Fibroblast of mammary gland (primary cell): ENCODE data around the gene ZSCAN22.

Experiments
- DNase-seq: peaks from one replicate; pipeline ENCODE4 v3.0.0-alpha.2; 2010; ENCODE audit warnings: low read depth
- H3K4me3 ChIP-seq: 2 replicates; pipeline ENCODE4 v1.5.1; 2011; ENCODE audit warnings: low read depth, mild to moderate bottlenecking, low read length, moderate library complexity; ENCODE audit not compliant: control insufficient read depth
- TF ChIP-seq, protein P1 (sequence below): conservative IDR thresholded peaks from 2 replicates; pipeline ENCODE4 v1.5.1; 2011; ENCODE audit warnings: low read depth, low read length, inconsistent platforms; ENCODE audit not compliant: control insufficient read depth, insufficient read depth

ZSCAN22 gene

DNA sequence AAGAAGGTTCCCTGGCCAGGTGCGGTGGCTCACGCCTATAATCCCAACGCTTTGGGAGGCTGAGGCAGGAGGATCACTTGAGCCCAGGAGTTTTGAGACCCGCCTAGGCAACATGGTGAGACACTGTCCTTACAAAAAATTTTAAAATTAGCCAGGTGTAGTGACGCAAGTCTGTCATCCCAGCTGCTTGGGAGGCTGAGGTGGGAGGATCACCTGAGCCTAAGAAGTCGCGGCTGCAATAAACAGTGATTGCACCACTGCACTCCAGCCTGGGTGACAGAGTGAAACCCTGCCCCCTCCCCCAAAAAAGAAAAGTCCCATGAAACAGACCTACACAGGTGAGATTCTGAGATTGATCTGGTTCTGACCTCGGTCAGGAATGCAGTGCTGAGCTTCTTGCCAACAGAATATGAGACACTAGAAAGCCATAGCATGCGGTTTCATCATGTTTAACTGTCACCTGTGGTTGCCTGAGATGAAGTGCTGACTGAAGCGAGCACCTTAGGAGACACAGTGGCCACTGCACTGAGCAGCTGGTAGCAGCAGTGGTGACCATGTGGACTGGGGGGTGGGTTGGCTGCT lies 28.5 kb downstream of the ZSCAN22 start:
- H3K4me3 ChIP-seq: no peak overlapping the region
- TF ChIP-seq, protein P1, sequence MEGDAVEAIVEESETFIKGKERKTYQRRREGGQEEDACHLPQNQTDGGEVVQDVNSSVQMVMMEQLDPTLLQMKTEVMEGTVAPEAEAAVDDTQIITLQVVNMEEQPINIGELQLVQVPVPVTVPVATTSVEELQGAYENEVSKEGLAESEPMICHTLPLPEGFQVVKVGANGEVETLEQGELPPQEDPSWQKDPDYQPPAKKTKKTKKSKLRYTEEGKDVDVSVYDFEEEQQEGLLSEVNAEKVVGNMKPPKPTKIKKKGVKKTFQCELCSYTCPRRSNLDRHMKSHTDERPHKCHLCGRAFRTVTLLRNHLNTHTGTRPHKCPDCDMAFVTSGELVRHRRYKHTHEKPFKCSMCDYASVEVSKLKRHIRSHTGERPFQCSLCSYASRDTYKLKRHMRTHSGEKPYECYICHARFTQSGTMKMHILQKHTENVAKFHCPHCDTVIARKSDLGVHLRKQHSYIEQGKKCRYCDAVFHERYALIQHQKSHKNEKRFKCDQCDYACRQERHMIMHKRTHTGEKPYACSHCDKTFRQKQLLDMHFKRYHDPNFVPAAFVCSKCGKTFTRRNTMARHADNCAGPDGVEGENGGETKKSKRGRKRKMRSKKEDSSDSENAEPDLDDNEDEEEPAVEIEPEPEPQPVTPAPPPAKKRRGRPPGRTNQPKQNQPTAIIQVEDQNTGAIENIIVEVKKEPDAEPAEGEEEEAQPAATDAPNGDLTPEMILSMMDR: no peak
- DNase-seq: no peak

DNA sequence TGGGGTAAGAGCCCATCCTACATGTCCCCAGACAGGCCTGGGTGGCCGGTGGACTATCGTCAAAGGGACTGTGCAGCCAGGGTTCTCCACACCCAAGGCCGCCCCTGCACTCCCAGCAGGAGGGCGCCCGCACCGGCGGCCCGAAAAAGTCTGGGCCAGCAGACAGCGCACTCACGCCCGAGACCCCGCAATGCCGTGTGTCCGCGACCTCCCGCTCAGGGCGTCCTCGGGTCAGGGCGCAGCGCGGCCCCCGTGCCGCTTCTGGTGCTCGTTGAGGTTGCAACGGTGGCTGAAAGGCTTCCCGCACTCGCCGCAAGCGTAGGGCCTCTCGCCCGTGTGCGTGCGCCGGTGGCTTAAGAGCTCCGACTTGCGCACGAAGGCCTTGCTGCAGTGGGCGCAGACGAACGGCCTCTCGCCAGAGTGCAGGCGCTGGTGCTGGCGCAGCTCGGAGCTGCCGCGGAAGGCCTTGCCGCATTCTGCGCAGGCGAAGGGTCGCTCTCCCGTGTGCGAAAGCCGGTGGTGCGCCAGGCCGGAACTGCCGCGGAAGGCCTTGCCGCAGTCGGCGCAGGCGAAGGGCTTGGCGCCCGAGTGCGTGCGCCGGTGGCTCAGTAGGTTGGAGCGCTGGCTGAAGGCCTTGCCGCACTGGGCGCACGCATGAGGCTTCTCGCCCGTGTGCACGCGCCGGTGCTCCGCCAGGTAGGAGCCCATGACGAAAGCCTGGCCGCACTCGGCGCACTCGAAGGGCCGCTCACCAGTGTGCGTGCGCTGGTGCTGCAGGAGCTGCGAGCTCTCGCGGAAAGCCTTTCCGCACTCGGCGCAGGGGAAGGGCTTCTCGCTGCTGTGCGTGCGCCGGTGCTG lies 29.3 kb downstream of the ZSCAN22 start:
- H3K4me3 ChIP-seq: no peak overlapping the region
- TF ChIP-seq, protein P1: no peak
- peak; percentile 35 for DNase-seq

GRCh38 chr19:58356766-58357480 lies 30.1 kb downstream of the ZSCAN22 start:
- H3K4me3 ChIP-seq: no peak overlapping the region
- peak; percentile 26 for DNase-seq
- TF ChIP-seq, protein P1: no peak

DNA sequence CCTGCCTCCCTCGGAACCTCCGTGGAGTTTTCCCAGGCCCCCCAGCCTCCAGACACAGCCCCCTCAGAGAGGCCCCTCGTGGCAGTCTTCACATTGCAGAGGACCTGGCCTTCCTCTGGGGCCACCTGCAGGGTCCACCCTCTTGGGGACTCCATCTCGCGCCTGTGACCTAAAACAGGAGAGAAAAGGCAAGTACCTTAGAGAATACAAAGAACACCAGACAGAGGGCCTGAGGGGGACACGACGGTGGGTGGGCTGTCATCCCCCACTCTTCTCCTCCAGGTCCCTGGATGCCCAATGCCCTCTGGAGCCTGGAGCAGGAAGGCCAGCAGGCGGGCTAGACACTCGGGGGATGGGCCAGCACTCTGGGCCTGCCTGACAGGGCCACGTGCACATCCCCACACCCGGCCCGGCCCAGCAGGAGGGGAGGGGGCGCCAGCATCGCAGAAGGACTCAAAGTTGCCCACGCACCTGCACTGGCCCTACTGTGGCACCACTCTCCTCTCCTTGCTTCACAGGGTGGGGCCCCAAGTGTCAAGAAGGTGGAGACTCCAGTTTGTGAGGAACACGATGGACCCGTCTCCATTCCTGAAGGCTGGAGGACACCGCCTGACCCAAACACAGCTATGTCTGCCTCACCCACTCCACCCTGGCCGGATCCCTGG lies 30.8 kb downstream of the ZSCAN22 start:
- DNase-seq: no peak
- H3K4me3 ChIP-seq: no peak overlapping the region
- TF ChIP-seq, protein P1: no peak

DNA sequence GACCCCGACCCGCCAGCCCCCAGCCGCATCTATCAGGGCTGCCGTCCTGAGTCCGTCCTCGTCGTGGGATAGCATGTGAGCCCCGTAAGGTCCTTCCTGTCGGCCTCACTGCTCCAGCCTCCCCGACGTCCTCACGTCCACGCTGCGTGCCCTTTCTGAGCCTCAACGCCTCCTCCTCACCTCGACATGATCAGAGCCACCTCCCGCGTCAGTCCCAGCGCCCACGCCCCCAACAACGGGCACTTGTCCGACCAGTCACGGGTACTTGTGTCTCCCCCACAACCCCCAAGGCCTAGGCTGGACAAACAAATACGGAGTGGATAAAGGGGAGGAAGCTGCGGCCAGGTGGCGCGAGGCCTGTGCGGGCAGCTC lies 35.1 kb downstream of the ZSCAN22 start:
- peak; percentile 54 for DNase-seq
- H3K4me3 ChIP-seq: peak overlapping the region; percentile 60
- TF ChIP-seq, protein P1: no peak

- peak; percentile 94 for DNase-seq
- H3K4me3 ChIP-seq: peak within 1 kb of the TSS; percentile 60
- TF ChIP-seq, protein P1: no peak
These were observed 35.6 kb downstream of the ZSCAN22 start, which contains the start of gene ZNF497 for GRCh38 chr19:58362272-58362994. ZNF497 (minus strand) TSS chr19:58362751; CDS start chr19:58357635, 5,116 bp downstream.
